NCI-H2196 treated with DMSO at 0.1 percent for 48 hours (cell line): ENCODE measurements around the gene NATD1.
"Not testable (repeated sequence)": the region's sequence is repeated elsewhere in the genome, so short reads cannot be mapped to it uniquely, and the experiment has no call there.

Experiments
- DNase-seq: peaks from one replicate; lab custom pipeline; 2025; ENCODE audit not compliant: unreplicated experiment; lab: John Stamatoyannopoulos, UW

The NATD1 gene

GRCh38 chr17:21247552-21248258, 5.5 kb downstream of the NATD1 start:
- no peak for DNase-seq

GRCh38 chr17:21246698-21247097, 6.5 kb downstream of the NATD1 start:
- DNase-seq, result no peak

GRCh38 chr17:21245639-21246084, 7.5 kb downstream of the NATD1 start:
- no peak for DNase-seq

DNA sequence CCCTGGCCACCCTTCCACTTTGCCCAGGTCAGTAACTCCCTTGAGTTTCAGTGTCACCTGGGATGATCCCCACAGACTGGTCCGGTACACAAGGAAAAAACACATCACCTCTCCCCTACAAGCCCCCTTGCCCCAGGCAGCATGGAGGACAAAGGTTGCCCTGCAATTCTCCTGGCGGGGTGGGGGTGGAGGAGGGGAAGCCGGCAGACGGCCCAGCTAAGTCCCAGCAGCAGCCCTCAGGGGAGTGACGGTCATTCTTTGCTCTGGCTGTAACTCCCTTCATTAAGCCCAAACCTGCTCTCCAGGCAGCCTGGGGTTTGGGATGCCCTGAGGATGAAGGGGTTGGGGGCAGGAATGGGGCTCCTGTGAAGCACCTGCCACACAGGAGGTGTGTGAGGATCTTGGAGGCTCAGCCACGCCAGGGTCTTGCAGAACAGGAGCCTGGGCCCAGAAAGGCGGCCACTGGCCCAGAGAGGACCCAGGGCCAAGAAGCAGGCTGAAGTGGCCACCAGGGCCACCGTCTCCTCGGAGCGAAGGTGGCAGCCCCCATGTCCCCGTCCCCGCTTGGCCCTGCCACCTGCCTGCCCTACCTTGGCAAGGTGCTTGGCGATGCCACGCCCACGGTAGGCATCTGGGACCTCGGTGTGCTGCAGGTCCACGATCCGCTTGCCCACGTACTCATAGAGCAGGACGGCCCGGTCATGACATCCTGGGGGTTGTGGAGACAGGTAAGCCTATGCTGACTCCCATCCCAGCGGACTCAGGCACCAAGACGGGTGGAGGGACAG, 9.5 kb downstream of the NATD1 start:
- no peak for DNase-seq

DNA sequence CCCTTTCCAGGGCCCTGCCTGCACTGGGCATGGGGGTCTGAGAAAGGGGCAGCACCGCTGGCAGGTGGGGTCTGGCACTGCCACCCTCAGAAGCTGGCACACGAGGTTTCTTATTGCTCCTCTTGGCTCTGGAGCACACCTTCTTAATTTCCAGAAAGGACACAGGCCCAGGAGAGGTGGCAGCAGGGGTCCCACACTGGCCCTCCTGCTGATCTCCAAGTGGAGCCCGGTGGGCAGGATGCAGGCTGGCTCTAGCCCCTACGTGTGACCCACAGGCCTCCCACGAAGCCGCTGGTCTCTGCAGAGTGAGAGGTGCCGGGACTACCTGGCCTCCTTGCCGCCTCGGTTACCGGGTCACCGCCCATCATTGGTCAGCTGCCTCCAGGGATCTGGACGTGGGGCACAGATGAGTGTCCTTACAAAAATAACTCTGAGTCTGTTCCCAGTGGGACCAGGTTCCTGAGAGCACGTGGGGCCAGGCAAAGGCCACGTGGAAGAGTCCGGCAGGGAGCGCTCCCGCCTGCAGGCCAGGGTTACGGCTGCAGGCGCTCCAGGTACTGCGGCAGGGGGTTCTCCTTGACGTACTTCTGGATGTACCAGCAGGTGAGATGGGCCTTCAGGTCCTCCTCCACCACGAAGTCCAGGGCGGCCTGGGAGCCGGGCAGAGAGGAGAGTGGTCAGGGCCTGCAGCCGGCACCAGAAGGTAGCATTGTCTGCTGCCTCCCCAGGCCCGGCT, 10.3 kb downstream of the NATD1 start:
- no peak for DNase-seq

GRCh38 chr17:21242026-21242697, 11.0 kb downstream of the NATD1 start:
- no peak for DNase-seq

- no peak for DNase-seq
Observed at GRCh38 chr17:21241564-21241963, 11.6 kb downstream of the NATD1 start.

GRCh38 chr17:21240369-21241055, 12.7 kb downstream of the NATD1 start:
- no peak for DNase-seq

DNA sequence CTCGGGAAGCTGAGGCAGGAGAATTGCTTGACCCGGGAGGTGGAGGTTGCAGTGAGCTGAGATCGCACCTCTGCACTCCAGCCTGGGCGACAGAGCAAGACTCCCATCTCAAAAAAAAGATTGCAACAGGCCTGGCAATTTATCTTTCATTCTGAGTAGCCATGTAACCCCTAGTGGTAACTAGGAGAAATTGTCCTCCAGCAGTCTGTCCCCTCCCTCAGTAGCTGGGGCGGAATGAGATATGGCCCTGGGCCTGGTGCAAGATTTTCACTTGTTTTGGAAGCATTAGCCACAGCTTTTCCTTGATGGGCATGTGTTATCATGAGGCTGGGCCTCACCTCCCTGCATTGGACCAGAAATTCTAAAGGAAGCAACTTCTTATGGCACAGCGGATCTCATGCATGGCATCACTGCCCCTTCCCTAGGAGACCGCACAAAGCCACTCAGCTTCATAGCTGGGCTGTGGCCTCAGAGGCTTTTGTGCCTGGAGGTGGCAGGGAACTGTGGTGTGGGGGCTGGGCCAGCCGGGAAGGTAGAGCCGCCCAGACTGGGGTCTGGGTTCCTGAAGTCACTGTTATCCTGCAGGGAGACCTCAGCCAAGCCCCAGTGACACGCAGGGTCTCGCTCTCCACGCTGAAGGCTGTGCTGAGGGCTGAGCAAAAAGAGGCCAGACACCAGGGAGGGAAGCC, 13.4 kb downstream of the NATD1 start:
- no peak for DNase-seq

DNA sequence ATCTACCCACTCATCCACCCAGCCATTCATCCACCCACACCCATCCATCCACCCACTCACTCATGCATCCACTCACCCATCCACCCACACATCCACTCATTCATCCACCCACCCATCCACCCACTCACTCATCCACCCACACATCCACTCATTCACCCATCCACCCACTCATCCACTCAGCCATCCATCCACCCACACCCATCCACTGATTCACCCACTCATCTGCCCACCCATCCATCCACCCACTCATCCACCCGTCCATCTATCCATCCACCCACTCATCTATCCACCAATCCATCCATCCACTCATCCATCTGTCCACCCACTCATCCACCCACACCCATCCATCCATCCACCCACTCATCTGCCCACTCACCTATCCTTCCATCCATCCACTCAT, 17.3 kb downstream of the NATD1 start:
- no peak for DNase-seq

- no peak for DNase-seq
Observed at GRCh38 chr17:21233581-21234347, 19.4 kb downstream of the NATD1 start.

DNA sequence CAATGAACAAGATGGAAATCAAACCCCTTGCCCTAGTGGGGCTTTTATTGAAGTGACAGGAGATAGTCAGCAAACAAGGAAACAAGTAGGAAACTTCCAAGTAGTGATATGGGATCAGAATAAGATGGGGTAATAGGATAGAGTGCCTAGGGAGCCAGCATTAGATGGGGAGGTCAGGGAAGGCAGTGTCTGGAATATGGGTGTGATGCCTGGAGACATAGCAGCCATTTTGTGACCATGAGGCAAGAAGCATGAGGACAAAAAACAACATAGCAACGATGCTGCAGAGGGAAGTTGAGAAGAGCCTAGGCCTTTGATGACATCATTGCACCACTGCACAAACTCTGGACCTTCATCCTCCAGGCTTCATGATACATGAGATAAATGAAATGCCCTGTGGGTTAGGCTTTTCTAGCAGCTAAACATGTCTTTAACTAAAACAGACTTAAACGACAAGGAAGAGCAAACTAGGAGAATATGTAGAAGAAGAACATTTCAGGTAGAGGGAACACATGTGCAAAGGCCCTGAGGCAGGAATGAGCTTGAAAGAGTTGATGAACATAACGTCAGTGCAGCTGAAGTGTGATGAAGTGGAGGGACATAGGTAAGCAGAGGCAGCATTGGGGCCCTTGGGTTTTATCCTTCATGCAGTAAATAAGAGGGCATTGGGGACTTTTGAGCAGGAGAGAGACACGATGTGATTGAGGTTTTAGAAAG, 21.0 kb downstream of the NATD1 start:
- DNase-seq, result no peak

GRCh38 chr17:21231533-21231932, 21.7 kb downstream of the NATD1 start:
- no peak for DNase-seq

GRCh38 chr17:21228845-21229244, 24.4 kb downstream of the NATD1 start:
- DNase-seq, result no peak

GRCh38 chr17:21228111-21228510, 25.1 kb downstream of the NATD1 start:
- no peak for DNase-seq

DNA sequence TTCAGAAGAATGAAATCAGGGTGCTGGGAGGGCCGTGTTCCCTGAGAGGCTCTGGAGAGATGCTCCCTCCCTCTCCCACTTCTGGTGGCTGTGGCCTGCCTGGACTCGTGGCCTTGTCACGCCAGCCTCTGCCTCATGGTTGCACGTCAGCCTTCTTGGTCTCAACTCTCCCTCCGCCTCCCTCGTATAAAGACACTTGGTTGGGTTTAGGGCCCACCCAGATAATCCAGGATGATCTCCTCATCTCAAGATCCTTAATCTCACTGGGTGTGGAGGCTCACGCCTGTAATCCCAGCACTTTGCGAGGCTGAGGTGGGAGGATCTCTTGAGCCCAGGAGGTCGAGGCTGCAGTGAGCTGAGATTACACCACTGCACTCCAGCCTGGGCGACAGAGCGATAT, 25.9 kb downstream of the NATD1 start:
- DNase-seq, result not testable (repeated sequence)

DNA sequence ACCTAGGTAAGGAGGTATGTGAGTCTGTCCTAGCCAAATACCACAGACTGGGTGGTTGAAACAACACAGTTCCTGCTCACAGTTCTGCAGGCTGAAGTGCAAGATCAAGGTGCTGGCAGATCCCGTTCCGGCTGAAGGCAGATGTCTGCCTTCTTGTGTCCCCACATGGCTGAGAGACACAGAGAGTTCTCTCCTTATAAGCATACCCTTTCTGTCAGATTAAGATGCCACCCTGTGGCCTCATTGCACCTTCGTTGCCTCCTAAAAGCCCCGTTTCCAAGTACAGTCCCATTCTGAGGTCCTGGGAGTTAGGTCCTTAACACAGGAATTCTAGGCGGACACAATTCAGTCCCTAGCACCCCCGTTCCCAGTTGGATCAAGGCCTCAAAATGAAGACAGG, 30.1 kb downstream of the NATD1 start:
- no peak for DNase-seq

- DNase-seq, result no peak
Observed at GRCh38 chr17:21218831-21219380, 34.3 kb downstream of the NATD1 start.
